Non-pigmented ciliary epithelial cell (primary cell): ENCODE results near the gene GLRX5.
"Not testable (repeated sequence)": the region's sequence is repeated elsewhere in the genome, so short reads cannot be mapped to it uniquely, and the experiment has no call there.

Experiments used
- DNase-seq: peaks from one replicate; pipeline ENCODE4 v3.0.0-alpha.2; 2010; ENCODE audit warnings: low read depth

The GLRX5 gene

DNA sequence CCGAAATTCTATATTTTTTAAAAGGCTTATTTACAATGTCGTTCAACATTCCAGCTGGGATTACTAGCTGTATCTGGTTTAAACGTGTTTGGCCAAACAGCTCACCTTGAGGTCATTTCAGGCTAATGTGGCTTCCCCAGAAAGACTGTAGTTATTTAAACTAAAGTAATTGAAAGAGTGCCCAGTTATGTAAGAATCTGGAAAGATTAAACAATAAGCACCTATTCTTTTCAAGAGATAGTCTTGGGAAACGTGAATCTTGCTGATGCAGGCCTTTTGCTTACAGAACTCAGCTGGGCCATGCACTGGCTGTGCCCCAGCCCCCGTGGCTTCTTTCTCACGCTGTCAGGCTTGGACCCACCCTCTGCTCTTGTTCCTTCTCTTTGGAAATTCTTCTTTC, 24.4 kb downstream of the GLRX5 start:
- DNase-seq = no peak

DNA sequence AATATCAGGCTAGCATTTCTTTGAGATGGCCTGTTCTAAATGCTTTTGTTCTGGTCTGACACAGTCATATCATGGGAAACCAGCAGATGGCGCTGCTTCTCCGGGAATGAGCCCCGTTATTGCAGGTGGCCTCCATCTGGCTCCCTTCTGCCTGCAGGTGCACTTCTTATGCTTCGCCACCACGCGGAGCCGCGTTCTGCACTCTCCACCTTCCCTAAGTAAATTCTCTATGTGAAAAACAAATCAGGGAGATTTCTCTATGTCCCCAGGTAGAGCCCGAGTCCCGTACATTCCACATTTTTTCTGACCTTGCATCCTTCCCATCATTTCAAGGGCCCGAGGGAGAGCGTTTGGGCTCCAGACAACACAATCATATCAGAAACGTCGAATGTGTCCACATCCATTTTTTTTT, 26.2 kb downstream of the GLRX5 start:
- DNase-seq = peak; percentile 55

DNA sequence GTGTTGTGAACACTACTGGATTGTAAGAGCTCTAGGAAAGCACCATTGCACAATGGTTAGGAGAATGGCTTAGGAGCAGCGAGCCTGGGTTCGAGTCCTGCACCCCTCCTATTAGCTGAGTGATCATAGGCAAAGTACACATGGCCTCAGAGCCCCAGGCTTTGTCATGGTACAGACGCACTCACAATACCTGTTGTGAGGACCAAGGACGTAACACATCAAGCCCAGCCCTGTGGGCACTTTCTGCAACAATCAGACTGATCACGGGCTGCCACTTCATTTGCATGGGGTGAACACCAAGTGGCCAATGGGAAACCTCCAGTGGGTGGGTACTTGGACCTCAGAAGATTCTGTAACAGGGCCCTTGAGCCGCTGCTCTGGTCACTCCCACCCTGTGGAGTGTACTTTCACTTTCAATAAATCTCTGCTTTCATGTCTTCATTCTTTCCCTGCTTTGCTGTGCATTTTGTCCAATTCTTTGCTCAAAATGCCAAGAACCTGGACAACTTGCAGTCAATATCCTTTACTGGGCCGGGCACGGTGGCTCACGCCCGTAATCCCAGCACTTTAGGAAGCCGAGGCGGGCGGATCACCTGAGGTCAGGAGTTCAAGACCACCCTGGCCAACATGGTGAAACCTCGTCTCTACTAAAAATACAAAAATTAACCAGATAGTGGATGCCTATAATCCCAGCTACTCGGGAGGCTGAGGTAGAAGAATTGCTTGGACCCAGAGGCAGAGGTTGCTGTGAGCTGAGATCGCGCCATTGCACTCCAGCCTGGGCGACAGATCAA, 28.2 kb downstream of the GLRX5 start:
- no peak for DNase-seq

DNA sequence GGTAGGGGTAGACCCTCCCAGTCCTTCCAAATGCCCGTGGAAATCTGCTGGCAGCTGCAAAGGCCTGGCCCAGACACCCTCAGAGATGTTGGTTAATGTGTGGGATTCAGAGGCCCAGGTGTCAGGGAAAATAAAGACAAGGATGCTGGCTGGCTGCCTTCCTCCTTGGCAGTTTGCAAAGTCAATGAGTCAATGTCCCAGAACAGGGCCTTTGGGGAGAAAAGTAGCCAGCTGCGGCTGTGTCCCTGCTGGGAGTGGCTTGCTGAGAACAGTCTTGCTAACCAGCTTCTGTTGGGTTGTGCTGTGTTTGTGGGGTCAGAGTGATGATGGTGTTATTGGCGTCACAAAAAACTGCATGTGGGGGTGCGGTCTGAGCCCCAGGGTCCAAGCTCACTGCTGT, 29.2 kb downstream of the GLRX5 start:
- DNase-seq = no peak

DNA sequence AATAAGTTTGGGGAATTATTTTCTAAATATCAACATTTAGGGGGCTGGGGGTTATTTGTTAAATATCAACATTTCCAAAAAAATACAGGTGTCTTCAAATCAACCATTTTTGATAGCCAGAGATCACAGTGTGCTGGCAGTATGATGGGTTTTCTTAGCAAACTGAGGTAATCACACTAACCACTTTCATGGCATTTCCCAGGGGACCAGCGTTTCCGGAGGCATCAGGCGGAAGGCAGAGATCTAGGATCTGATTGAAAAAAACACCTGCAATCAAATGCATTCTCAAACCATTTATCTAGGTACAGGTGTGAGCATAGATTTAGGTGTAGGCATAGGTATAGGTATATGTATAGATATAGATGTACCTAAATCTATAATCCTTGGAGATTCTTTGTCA, 34.6 kb downstream of the GLRX5 start:
- no peak for DNase-seq

DNA sequence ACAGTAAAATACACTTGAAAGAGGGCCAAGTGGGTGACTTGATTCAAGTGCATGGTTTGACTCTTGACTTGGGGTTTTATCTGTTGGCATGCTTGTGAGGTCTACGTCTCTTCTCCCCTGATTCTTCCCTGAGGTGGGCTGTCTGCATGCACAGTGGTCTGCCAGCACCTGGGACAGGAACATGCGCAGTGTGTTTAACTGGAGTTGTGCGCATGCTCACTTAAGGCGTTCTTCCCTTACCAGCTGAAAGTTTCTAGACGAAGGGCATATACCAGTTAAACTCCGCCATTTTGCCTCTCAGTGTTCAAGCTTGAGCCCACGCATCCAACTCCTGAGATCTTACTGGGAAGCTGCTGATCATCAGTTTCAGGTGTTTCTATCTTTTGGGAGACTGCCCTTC, 38.5 kb downstream of the GLRX5 start:
- no peak for DNase-seq

DNA sequence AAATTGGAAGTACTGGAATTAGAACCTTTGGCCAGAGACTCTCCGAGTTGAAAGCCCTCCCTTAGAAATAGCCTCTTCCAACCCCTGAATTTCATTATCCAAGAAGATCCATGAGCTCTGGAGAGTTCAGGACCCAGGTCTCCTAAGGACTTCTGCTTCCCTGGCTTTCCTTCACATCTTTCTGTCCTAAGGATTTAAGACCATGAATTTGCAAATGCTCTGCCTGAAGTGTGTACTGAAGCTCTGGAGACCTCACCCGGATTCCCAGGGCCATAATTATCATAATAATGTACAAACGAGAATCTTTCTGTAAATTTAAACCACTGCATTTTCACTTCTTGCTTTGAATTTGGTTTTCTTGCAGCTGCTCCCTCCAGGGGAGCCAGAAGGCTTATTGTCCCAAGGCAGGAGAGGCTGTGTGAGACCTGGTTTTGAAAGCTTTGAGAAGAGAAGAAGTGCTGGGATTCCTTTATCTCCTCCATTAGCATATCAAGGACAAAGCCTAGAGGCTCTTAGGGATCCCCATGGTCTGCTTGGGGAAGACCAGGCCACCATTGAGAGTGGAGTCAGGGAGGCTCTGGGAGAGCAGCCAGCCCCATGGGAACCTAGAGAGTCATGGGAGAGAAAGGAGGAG, 41.1 kb downstream of the GLRX5 start:
- no peak for DNase-seq

DNA sequence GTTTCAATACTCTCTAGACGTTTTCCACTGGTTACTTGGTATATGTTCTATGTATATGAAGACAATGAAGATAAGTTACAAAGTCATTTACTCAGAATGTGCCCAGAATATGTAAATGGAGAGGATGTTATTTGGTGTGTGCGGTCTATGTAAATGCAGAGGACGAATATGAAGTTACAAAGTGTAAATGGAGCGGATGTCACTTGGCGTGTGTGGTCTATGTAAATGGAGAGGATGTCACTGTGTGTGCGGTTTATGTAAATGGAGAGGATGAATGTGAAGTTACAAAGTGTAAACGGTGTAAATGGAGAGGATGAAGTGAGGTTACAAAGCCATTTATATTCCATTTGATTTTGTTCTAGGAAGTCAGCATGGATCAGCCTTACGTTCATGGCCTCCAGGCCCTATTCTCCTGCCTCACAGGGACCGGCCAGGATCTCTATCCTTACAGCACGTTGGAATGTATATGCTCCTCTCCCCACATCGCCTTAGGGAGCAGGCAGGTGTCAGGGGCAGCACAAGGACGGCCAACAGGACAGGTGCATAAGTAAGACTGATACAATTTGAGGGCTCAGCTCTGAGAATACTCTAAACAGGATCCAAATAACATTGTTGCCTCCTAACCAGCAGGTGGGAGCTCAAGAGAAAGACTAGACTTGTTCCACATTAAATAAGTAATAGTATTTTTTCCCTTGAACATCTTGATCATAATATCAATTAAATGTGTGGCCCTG, 42.4 kb downstream of the GLRX5 start:
- DNase-seq = no peak

DNA sequence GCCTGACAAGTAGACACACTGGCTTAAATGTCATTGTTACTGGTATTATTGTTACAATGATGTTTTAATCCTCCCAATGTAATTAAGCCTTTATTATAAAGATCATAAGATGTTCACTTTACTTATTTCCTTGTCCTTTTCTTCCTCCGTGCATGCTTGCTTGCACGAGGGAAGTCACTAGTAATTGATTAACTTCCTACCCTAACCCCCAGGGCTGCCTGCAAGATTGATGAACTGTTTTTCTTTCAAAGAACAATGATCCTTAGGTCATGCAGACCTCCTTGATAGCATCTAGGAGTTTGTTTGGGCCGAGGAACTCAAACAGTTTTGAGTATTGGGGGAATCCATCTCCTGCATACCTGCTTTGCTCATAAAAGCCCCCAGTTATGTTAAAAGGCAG, 43.0 kb downstream of the GLRX5 start:
- DNase-seq = no peak

DNA sequence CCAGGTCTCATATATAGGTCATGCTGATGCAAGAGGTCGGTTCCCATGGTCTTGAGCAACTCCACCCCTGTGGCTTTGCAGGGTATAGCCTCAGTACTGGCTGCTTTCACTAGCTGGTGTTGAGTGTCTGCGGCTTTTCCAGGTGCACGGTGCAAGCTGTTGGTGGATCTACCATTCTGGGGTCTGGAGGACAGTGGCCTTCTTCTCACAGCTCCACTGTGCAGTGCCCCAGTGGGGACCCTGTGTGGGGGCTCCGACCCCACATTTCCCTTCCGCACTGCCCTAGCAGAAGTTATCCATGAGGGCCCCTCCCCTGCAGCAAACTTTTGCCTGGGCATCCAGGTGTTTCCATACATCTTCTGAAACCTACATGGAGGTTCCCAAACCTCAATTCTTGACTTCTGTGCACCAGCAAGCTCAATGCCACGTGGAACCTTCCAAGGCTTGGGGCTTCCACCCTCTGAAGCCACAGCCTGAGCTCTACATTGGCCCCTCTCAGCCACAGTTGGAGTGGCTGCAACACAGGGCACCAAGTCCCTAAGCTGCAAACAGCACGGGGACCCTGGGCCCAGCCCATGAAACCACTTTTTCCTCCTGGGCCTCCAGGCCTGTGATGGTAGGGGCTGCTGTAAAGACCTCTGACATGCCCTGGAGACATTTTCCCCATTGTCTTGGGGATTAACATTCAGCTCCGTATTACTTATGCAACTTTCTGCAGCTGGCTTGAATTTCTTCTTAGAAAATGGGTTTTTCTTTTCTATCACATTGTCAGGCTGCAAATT, 49.2 kb downstream of the GLRX5 start:
- not testable (repeated sequence) for DNase-seq

DNA sequence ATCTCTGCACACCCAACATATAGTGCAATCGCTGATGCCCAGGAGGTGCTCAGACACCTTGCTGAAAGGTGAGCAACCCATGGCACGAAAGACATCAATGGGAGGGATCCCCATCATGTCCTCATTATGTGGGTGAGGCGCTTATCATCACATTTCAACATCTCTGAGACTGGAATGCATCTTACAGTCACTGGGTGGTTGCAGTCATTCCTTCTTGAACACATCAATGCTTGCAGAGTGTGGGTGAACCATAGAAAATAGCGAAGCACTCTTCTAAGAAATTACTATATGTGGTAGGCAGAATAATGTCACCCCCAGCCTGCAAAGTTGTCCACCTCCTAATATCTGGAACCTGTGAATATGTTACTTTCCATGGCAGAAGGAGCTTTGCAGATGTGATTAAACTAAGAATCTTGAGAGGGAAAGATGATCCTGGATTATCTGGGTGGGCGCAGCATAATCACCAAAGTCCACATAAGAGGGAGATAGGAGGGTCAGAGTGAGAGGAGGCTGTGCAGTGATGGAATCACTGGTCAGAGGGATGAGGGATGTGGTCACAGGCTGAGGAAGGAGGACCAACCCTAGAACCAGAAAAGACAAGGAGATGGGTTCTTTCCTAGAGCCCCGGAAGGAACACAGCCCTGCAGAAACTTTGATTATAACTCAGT, 51.2 kb downstream of the GLRX5 start:
- no peak for DNase-seq

DNA sequence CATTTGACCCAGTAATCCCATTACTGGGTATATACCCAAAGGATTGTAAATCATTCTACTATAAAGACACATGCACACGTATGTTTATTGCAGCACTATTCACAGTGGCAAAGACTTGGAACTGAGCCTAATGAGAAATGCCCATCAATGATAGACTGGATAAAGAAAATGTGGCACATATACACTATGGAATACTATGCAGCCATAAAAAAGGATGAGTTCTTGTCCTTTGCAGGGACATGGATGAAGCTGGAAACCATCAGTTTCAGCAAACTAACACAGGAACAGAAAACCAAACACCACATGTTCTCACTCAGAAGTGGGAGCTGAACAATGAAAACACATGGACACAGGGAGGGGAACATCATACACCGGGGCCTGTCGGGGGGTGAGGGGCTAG, 56.3 kb downstream of the GLRX5 start:
- DNase-seq = not testable (repeated sequence)
